WTC11 (cell line): ENCODE measurements around the gene KEAP1. TPM values are rescaled to one million over a fixed set of nuclear protein-coding genes. Genes with fewer than 3 reads are reported as not detected.
"Not testable (repeated sequence)": the region's sequence is repeated elsewhere in the genome, so short reads cannot be mapped to it uniquely, and the experiment has no call there.

Experiments
- ATAC-seq: fragments of 200-7000 bp; cut with Tn5 transposase; 2 replicates; pipeline ENCODE4 v1.10.0; 2021; ENCODE audit warnings: mild to moderate bottlenecking, moderate library complexity
- CTCF ChIA-PET: fragments of 300-600 bp; sonication (Branson Sonifier 250); formaldehyde crosslinking; loops from one replicate; lab custom pipeline; 2021; ENCODE audit warnings: antibody characterized with exemption; lab: Charles Lee
- POLR2A ChIA-PET: fragments of 350-600 bp; sonication (Branson Sonifier 250); formaldehyde crosslinking; loops from one replicate; lab custom pipeline; 2021; ENCODE audit warnings: antibody characterized with exemption; lab: Charles Lee
- DNase-seq: peaks from one replicate; pipeline ENCODE4 v3.0.0; 2021; ENCODE audit warnings: low spot score
- H3K27ac Mint-ChIP-seq: 2 replicates; pipeline ENCODE4 v1.8.0; 2021; ENCODE audit warnings: mixed read lengths
- H3K27me3 Mint-ChIP-seq: 2 replicates; pipeline ENCODE4 v1.8.0; 2021; ENCODE audit warnings: low read depth, mild to moderate bottlenecking, moderate library complexity, mixed read lengths
- H3K36me3 Mint-ChIP-seq: 2 replicates; pipeline ENCODE4 v1.8.0; 2021; ENCODE audit warnings: mixed read lengths
- H3K4me1 Mint-ChIP-seq: 2 replicates; pipeline ENCODE4 v1.8.0; 2022; ENCODE audit warnings: mixed read lengths
- H3K4me3 Mint-ChIP-seq: 2 replicates; pipeline ENCODE4 v1.8.0; 2021; ENCODE audit warnings: mild to moderate bottlenecking, moderate library complexity, mixed read lengths
- H3K9me3 Mint-ChIP-seq: 2 replicates; pipeline ENCODE4 v1.8.0; 2021; ENCODE audit warnings: mixed read lengths
- AR ChIP-seq: fragments of 250-450 bp; sonication (Bioruptor Pico); IDR thresholded peaks from 2 replicates; pipeline ENCODE4 v1.9.0; 2021; ENCODE audit warnings: mild to moderate bottlenecking
- EMX1 ChIP-seq: fragments of 250-450 bp; sonication (Bioruptor Pico); IDR thresholded peaks from 2 replicates; pipeline ENCODE4 v1.8.0; 2021; ENCODE audit warnings: mild to moderate bottlenecking
- GTF2I ChIP-seq: fragments of 250-450 bp; sonication (Bioruptor Pico); conservative IDR thresholded peaks from 2 replicates; pipeline ENCODE4 v1.4.0; 2021; ENCODE audit warnings: mild to moderate bottlenecking
- HMGXB4 ChIP-seq: sonication (generic); formaldehyde crosslinking; IDR thresholded peaks from 2 replicates; pipeline ENCODE4 v1.8.1; 2023; ENCODE audit warnings: mild to moderate bottlenecking, moderate library complexity, missing genetic modification reagents
- JUN ChIP-seq: sonication (generic); formaldehyde crosslinking; IDR thresholded peaks from 2 replicates; pipeline ENCODE4 v1.8.0; 2023; ENCODE audit warnings: mild to moderate bottlenecking, missing genetic modification reagents
- KAT7 ChIP-seq: sonication (generic); formaldehyde crosslinking; IDR thresholded peaks from 2 replicates; pipeline ENCODE4 v1.8.1; 2023; ENCODE audit warnings: missing genetic modification reagents, mild to moderate bottlenecking, borderline replicate concordance
- MAX ChIP-seq: sonication (generic); formaldehyde crosslinking; IDR thresholded peaks from 2 replicates; pipeline ENCODE4 v1.8.0; 2022; ENCODE audit warnings: mild to moderate bottlenecking, missing genetic modification reagents
- NFE2L1 ChIP-seq: sonication (generic); formaldehyde crosslinking; IDR thresholded peaks from 2 replicates; pipeline ENCODE4 v1.8.1; 2023; ENCODE audit warnings: missing genetic modification reagents
- NFYB ChIP-seq: sonication (generic); formaldehyde crosslinking; conservative IDR thresholded peaks from 2 replicates; pipeline ENCODE4 v1.8.0; 2022; ENCODE audit warnings: low read depth, missing genetic modification reagents
- SP1 ChIP-seq: sonication (generic); formaldehyde crosslinking; conservative IDR thresholded peaks from 2 replicates; pipeline ENCODE4 v1.8.1; 2022; ENCODE audit warnings: missing genetic modification reagents
- STAT6 ChIP-seq: sonication (generic); formaldehyde crosslinking; conservative IDR thresholded peaks from 2 replicates; pipeline ENCODE4 v1.8.1; 2023; ENCODE audit warnings: mild to moderate bottlenecking, low read depth, missing genetic modification reagents, moderate library complexity
- ZBTB43 ChIP-seq: sonication (generic); formaldehyde crosslinking; IDR thresholded peaks from 2 replicates; pipeline ENCODE4 v1.8.1; 2023; ENCODE audit warnings: mild to moderate bottlenecking, missing genetic modification reagents
- ZNF121 ChIP-seq: sonication (generic); formaldehyde crosslinking; IDR thresholded peaks from 2 replicates; pipeline ENCODE4 v1.8.0; 2023; ENCODE audit warnings: missing genetic modification reagents
- ZNF425 ChIP-seq: fragments of 250-450 bp; sonication (Bioruptor Pico); conservative IDR thresholded peaks from 2 replicates; pipeline ENCODE4 v1.9.0; 2021; ENCODE audit warnings: mild to moderate bottlenecking
- total RNA-seq: library from RNA; stranded (reverse); gene quantifications from 3 replicates; pipeline ENCODE4 v1.2.3, GENCODE V29; 2021

Gene KEAP1
- total RNA-seq, 1 experiment from 2014 or later = 68.7 TPM

- TF ChIP-seq ZNF425 (CRISPR knock-in tag) (no peak), GTF2I (CRISPR knock-in tag) (peak; percentile 69; the same call in 1 of the 2 replicates), AR (no peak)
Observed at GRCh38 chr19:10460714-10461046, 42.5 kb downstream of the KEAP1 start (continued).

GRCh38 chr19:10458733-10459132, 44.4 kb downstream of the KEAP1 start:
- H3K9me3 Mint-ChIP-seq, H3K27ac Mint-ChIP-seq, H3K4me1 Mint-ChIP-seq, ATAC-seq, H3K4me3 Mint-ChIP-seq, DNase-seq, POLR2A ChIA-PET, H3K36me3 Mint-ChIP-seq: not testable (repeated sequence)
- H3K27me3 Mint-ChIP-seq = peaks cover 19% of the 10 kb centered on the region
- CTCF ChIA-PET = interaction anchor here (1.2 to 1.8 kb wide), 2 partner anchors 20 to 35 kb away, joined by 3 to 6 read pairs; no protein-coding TSS in a partner anchor

- peak; percentile 76 for ATAC-seq
- DNase-seq = peak; percentile 81
- Mint-ChIP-seq H3K27ac (no peak overlapping the region), H3K27me3 (no peaks in the 10 kb centered on the region; the same call in 1 of the 2 replicates), H3K4me3 (no peak overlapping the region), H3K9me3 (no peaks in the 10 kb centered on the region), H3K4me1 (peaks cover 6% of the 10 kb centered on the region), H3K36me3 (no peaks in the 10 kb centered on the region)
- ChIA-PET CTCF (interaction anchor here (0.6 to 2.0 kb wide), 14 partner anchors 12 to 569 kb away, joined by 3 to 15 read pairs (median 3); partner anchors contain the start of gene ATG4D), POLR2A (no interaction called here)
- TF ChIP-seq NFYB (CRISPR knock-in tag) = peak; percentile 58
- TF ChIP-seq ZNF121 = no peak
- no peak for TF ChIP-seq NFE2L1 (CRISPR knock-in tag)
- 0 out of 2 replicates have a peak, but pooled peaks have one; percentile 30 for TF ChIP-seq SP1 (CRISPR knock-in tag)
Observed at GRCh38 chr19:10454267-10454666, 48.9 kb downstream of the KEAP1 start.

- ChIA-PET POLR2A (no interaction called here), CTCF (interaction anchor here (0.6 to 2.0 kb wide), 13 partner anchors 12 to 568 kb away, joined by 3 to 15 read pairs (median 3); partner anchors contain the start of gene ATG4D)
- Mint-ChIP-seq H3K4me3 (no peak overlapping the region), H3K27ac (no peak overlapping the region), H3K9me3 (no peaks in the 10 kb centered on the region), H3K4me1 (peaks cover 6% of the 10 kb centered on the region), H3K36me3 (no peaks in the 10 kb centered on the region), H3K27me3 (no peaks in the 10 kb centered on the region; the same call in 1 of the 2 replicates)
- ATAC-seq = no peak
- TF ChIP-seq JUN (CRISPR knock-in tag) (no peak), HMGXB4 (CRISPR knock-in tag) (no peak), ZBTB43 (CRISPR knock-in tag) (no peak), STAT6 (CRISPR knock-in tag) (no peak), MAX (CRISPR knock-in tag) (no peak), KAT7 (no peak), EMX1 (no peak)
- no peak for DNase-seq
Observed at GRCh38 chr19:10453852-10454251, 49.3 kb downstream of the KEAP1 start.
